GM21528 (cell line): Measurements from ENCODE around the gene JDP2.
"Not testable (repeated sequence)": the region's sequence is repeated elsewhere in the genome, so short reads cannot be mapped to it uniquely, and the experiment has no call there.

Source experiments
- ATAC-seq: cut with Tn5 transposase; IDR thresholded peaks from one replicate; pipeline ENCODE4 v1.9.1; 2021; ENCODE audit warnings: mild to moderate bottlenecking, moderate library complexity; ENCODE audit not compliant: unreplicated experiment, low FRiP score

Gene JDP2

DNA sequence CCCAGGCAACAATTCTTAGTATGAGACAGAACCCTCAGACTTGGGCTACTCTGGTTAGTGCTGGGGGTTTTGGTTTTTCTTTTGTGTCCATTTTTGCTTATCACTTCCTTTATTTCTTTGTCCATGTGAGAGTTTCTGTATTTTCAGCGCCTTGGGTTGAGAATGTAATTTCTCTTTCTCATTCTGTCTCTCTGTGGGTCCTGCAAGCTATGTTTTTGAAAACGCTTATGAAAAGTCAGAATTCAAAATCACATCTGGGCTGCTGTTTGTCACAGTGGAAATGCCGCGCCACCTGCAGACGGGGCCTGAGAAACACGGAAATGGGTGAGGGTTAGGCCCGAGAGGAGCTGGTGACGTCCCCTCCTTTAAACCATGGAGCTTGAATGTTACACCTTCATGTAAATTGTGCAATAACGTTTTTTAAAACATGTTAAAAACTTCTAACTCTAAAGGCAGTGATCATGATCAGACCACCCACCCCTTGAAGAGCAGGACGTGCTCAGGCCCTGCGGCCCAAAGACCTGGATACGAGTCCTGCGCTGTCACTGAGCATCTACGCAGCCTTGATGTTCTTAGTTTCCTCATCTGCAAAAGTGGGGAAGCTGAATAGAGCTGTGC, 26.1 kb downstream of the JDP2 start:
- ATAC-seq, result no peak

DNA sequence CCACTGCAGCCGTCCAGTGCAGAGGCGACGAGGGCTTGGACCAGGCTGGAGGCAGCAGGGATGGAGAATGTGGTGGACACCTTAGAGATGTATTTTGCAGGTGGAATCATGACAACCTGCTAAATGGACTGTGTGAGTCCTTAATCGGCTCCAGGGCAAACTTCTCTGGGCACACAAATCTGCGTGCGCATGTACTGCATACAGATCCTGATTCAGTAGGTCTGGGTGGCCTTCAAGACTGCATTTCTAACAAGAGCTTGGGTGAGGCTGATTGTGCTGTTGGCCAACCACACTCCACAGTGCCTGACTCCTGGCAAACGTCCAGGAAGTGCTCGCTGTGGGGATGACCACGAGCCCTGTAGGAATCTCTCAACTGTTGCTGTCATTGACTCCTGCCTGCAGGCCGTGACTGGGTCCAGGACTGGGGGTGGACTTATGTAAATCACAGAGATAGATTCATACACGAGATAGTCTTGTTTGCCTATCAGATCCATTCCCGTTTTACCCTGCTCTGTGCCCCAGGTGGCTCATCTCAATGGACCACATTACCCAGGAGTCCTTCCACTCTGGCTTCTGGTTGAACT, 27.2 kb downstream of the JDP2 start:
- ATAC-seq, result no peak

DNA sequence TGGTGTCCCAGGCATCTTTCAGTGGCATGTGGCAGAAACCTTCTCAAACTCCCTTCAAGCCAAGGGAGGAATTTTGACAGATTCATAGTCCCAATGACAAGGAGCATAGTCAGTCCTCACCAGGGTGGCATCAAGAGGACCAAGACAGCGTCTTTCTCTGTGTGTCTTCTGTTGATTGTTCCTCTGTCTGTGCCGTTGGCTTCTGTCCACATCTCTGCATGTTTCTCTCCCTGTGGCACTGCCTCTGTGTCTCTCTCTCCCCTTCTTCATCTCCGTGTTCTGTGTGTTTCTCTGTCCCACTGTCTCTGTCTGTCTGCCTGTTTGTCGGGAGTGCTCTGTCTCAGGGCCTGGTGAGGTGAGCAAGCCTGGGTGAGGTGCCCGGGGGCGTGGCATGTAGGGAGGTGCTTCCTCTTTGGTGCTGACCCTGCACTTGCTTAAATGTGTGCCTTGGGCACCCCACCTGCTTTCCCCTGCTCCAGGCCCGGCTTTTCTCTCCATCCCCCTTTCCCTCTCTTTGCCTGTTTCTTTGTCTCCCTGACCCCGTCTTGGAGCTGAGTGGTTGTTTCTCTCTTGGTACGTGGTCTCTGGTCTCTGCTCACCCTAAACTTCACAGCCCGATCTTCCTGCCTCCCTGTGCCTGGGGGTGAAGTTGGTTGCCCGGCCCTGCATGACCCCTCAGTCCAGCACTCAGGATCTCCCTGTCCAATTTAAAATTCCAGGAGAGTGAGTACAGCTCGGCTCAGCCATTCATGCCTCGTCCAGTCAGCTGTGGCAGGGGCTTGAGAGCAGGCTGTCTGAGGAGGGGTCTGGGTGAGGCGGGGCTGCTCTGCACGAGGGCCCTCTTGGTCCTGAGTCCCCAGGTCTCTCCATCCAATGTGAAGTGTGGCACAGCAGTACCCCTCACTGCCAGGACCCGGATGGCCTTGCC, 28.5 kb downstream of the JDP2 start:
- no peak for ATAC-seq

DNA sequence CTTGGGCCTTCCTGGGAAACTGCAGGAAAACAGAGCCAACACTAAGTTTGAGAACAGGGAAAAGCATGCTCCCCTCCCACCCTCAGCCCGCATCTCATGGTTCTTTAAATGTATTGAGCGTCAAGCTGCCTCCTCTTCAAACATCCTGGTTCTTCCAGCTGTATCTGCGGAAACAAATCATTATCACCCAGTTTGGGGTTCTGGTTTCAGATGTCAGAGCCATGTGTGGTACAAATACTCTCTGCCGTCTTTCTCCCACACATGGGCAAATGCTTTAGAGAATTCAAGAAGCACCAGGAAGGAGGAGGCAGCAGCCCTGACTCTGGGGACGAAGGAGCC, 29.1 kb downstream of the JDP2 start:
- ATAC-seq, result no peak

DNA sequence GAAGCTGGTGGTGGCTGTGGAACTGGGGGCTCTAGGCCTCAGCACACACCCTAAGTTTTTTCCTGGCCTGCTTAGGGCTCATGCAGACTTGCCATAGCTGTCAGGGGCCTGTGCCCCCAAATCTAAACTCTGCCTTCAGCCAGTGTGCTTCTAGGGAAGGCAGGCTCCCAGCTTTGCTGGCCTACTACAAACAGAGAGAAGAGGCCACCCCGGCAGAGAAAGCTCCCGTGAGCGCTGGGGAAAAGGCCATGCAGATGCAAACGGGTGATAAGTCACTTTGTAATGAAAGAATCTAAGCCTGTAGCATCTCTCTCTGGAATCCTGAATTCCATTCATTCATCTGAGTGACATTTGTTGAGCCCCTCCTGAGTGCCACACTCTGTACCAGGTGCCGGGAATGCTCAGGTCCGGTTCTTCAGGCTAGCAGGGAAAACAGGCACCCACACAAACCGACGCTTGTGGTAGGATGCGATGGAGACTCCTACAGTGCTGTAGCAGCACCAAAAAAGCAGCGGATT, 29.9 kb downstream of the JDP2 start:
- no peak for ATAC-seq

DNA sequence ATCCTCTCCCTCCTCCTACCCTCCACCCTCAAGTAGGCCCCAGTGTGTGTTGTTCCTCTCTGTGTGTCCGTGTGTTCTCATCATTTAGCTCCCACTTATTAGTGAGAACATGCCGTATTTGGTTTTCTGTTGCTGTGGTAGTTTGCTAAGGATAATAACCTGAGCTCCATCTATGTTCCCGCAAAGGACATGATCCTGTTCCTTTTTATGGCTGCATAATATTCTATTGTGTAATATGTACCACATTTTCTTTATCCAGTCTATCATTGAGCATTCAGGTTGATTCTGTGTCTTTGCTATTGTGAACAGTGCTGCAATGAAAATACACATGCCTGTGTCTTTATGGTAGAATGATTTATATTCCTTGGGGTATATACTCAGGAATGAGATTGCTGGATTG, 30.5 kb downstream of the JDP2 start:
- no peak for ATAC-seq

DNA sequence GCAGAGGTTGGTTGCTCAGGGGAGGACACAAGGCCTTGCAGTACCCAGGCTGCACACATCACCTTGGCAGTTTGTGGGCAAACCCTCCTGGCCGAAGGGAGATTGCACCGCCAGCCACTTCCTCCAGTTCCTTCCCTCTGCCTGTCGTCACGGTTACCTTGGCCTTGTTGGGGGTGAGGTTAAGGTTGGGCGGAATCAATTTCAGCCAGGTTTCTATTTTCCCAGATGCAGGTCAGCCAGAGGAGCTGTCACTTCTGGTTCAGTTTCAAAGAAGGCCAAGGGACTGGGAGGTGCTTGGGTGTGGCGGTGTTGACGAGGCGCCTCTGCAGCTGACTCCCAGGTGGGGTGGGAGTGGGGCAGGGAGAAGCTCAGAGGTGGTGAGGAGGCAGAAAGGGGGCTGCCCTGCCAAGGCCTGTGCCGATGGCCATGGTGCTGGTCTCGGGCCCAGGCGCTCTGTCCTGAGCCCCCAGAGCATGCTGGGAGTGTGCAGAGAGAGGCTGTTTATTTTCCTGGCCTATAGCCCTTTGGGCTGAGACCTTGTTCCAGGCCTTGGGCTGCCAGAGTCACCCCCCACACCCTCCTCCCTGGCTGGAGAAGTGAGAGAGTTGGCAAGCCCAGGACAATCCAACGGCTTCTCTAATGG, 31.4 kb downstream of the JDP2 start:
- no peak for ATAC-seq

DNA sequence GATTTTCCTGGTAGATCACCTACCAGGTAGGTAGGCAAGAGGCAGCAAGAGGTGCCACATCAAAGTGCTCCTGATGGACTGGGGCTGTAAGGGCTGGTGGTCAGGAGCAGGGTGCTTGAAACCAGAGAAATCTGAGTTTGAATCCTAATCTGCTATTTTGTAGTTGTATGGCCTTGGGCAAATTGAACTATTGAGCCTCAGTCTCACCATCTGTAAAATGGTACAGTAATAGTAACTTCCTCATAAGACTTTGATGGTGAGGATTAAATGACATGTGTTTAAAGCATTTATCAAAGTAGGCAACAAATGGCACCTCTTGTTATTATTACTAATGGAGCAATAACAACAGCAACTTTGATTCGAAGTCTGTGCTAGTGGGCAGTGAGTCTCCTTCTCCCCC, 32.0 kb downstream of the JDP2 start:
- ATAC-seq, result no peak

DNA sequence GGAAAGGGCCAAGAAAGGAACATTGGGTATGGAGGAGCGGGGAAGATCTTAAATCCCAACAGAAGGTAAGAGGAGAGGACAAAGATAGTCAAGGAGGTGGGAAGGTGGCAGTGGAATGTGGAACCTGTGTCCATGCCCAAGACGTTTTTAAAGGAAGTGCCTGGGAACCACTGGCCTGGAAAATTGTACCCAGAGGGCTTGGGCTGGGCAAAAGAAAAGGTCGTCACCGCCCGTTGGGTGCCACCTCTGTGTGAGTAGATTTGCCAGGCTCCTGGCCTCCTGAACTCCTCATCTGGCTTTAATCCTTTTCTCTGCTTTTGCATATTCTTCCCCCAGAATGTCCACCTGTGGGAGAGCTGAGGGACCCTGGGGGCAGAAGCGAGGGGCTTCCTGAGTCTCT, 32.6 kb downstream of the JDP2 start:
- no peak for ATAC-seq

DNA sequence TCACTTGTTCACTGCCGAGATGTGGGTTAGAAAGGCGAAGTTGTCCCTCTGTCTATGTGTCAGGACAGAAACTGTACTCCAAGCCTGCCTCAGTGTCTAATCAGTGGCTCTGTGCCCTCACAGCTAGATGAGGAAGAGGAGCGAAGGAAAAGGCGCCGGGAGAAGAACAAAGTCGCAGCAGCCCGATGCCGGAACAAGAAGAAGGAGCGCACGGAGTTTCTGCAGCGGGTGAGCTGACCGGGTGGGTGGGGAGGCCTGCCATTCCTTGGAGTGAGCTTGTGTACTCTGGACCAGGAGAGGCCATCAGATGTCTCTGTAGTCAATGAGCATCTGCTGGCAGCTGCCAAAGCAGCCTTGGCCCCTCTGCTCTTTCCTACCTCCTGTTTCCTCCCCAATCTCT, 33.5 kb downstream of the JDP2 start:
- ATAC-seq, result no peak

DNA sequence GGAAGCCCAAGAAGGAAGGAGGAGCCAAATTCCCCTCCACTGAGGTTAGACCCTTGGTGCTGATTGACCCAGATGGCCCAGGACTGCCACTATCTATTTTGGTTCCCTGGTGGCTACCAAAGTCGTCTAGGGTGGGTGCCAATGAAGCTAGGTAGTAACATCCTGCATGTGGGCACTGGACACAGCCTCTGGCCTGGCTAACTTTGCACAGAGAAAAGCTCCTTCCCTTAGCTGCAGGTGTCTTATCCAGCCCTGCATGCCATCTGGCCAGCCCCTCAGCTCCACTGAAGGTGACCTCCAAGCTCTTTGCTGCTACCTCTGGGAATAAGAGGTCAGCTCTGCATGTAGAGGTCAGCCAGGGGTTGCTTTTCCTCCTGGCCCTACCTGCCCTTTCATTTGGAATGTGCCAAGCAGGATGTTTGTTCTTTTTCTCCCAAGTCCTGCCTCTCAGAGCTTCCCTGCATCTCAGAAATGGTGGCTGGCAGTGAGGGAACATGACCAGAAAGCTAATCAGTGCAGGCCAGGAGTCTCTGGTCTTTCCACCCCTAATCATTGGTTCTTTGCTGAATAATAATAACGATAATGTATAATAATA, 34.0 kb downstream of the JDP2 start:
- no peak for ATAC-seq

DNA sequence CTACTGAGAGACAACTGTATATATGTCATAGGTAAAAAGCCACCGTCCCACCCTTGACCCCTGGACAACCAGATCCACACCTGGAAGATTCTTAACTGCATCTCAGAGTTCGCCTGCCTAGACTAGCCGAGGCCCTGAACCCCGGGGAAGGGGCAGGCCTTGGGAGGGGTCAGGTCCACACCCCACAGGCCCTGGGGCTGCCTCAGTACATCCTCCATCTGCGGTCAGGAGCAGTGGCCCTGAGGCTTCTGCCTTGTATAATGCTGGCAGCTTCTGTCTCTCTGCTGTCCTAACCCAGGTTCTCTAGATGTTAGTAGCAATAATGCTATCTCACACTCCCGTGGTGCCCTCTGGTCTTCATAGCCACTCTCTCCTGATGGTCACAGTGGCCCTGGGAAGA, 36.8 kb downstream of the JDP2 start:
- no peak for ATAC-seq

DNA sequence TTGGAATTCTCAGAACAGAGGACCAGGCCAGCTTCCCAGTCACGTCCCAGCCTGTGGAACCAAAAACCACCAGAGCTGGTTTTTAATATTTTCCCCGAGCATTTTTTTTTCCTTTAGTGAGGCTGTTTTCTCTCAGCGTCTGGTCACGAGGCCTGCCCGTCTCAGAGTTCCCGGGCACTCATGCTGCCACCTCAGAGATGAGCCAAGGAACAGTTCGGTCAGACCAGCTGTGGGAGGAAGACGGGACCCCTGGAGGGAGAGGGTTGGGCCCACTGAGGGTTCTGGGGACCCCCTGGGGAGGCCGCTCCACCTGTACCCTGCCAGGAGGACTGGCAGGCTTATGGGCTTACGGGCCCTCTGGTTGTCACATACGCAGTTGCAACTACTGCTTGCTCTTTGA, 39.9 kb downstream of the JDP2 start:
- no peak for ATAC-seq

DNA sequence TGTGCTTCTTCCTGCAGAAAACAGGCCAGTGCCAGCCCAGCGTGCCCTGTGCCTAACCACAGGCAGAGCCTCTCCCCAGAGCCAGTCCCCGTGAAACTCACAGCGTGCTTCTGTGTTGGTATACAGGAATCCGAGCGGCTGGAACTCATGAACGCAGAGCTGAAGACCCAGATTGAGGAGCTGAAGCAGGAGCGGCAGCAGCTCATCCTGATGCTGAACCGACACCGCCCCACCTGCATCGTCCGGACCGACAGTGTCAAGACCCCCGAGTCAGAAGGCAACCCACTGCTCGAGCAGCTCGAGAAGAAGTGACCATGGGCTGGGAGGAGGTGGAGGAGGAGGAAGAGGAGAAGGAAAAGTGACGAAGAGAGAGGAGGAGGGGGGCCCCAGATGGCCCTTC, 41.3 kb downstream of the JDP2 start:
- no peak for ATAC-seq

DNA sequence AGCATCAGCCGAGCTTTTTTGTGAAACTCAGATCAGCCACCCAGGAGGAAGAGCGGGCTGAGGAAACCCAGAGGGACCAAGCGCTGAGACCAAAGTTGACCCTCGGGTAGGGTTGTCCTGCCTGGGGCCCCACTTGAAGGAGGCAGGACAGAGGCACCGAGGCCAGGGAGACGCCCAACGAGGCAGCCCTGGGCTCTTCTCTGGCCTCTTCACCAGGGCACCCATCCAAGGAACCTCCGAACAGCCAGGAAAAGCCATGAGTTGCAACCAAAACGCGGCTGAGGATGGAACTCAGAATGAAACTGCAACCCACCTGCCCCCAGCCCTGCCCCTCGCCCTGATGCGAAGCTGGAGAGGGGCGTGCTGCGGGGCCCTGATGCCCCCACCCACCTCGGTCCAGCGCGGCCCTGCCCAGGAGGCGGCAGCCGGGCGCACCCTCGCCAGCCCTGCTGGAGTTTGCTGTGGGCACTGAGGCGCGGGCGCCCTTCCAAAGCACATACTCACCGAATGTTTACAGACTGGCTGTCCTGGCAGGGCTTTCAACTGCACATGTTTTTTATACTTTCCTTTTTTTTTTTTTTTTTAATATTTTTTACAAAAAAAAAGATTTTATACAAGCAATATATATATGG, 41.9 kb downstream of the JDP2 start:
- no peak for ATAC-seq

DNA sequence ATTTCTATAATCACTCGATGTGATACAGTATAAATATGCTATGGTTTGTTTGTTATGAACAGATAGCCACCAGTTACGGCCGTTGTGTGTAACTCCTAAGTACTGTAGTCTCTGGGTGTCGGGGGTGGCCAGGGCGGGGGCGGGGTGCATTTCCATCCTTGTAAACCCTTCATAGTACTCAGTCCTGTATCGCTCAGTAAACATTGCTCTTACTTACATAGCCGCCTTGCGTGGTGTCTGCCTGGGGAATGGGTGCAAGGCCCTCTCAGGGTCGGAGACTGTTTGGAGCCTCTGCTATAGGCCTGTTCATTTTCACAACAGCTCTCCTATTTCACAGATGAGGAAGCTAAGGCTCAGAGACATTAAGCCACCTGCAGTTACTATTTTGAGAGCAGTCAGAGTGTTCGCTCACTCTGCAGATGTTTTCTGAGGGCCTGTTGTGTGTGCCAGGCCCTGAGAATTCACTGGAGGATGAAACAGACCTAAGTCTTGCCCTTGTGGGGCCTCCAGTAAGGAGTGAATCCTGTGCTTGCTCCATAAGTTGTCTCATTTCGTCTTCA, 42.5 kb downstream of the JDP2 start:
- no peak for ATAC-seq

DNA sequence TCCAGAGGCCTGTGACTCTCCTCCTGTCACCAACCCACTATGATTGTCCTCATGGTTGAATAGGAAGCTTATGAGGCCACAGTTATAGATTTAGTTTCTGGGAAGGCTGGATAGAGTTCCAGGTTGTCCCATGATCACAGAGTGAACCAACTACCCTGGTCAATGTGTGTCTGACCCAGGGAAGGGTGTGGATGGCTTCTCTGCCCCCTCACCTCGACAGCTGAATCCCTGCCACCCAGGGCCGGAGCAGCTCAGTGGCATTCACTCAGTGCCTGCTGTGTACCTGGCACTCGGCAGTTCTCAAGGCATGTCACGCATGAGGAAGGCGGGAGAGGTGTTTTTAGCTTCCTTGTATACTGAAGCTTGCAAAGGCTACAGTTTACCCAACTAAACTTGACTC, 43.2 kb downstream of the JDP2 start:
- no peak for ATAC-seq

DNA sequence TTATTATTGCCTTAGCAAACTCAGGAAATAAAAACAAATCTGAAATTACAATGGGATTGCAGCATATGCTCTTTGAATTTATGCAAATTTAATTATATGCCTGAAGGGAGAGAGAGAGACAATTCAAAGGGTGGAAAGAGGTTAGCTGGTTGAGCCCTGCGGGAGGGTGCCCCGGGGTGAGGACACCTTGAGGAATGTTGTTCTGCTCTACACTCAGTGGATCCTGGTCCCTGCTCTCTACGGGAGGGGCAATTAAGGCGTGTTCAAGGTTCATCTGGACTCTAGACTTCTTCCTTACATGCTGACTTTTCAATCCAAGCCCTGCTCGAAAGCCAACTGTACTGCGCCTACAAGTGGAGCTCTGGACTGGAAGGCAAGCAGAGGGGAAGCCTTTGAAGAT, 46.3 kb downstream of the JDP2 start:
- ATAC-seq, result not testable (repeated sequence)

DNA sequence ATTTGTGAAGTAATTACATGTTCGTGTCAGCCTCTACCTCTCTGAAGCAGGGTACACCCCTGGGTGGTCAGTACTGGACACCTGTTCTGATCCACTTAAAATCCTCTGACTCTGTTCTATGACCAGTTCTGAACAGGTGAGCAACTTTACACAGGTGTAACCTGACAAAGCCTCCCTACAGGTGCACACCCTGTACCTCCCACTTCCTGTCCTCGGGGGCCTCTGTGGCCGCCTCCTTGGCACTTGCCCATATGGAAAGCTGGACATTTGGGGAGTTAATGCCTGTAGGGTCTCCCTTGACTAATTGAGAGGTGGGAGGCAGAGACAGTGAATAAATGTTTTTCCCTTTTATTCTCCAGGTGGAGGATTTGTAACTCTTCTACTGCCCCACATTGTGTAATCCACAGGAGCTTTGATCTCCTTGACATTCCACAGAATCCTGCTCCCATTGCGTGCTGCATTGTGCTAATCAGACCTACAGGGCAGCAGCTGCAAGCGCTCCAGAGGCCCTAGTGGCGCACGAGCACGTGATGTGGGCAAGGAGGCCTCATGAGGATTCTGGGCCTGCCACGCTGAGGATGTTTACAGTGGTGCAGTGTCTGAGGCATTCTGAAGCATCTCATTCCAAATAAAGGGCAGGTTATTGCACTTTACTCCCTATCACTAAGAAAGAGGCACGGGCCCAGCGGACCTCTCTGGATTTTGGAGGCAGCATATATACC, 48.6 kb downstream of the JDP2 start:
- no peak for ATAC-seq
